Memory B cell (primary cell): ENCODE data around the gene C2CD2.

Experiments used
- ATAC-seq: fragments of 150-1000 bp; cut with Tn5 transposase; 2 replicates; pipeline ENCODE4 v1.10.0; 2021; ENCODE audit warnings: low read depth, mild to moderate bottlenecking, moderate library complexity
- DNase-seq, 2 donors: peaks; one replicate each; pipeline ENCODE4 v3.0.0; 2022; ENCODE audit warnings: low spot score in 2 of 2
- H3K27ac Mint-ChIP-seq: one replicate; pipeline ENCODE4 v1.8.0; 2022; ENCODE audit warnings: mild to moderate bottlenecking, moderate library complexity, mixed read lengths
- H3K27me3 Mint-ChIP-seq: one replicate; pipeline ENCODE4 v1.8.0; 2022; ENCODE audit warnings: mixed read lengths
- H3K36me3 Mint-ChIP-seq: one replicate; pipeline ENCODE4 v1.8.0; 2022; ENCODE audit warnings: mild to moderate bottlenecking, mixed read lengths
- H3K4me1 Mint-ChIP-seq: one replicate; pipeline ENCODE4 v1.8.0; 2022; ENCODE audit warnings: mixed read lengths
- H3K4me3 Mint-ChIP-seq: one replicate; pipeline ENCODE4 v1.8.0; 2022; ENCODE audit warnings: mild to moderate bottlenecking, moderate library complexity, mixed read lengths
- H3K9me3 Mint-ChIP-seq: one replicate; pipeline ENCODE4 v1.8.0; 2022; ENCODE audit warnings: mixed read lengths

C2CD2 gene

GRCh38 chr21:41895643-41896493 lies 58.0 kb downstream of the C2CD2 start:
- ATAC-seq (peak; percentile 92), DNase-seq (peak in 1 of 2 donors; percentile 11)
- no peaks in the 10 kb centered on the region for H3K9me3 Mint-ChIP-seq
- H3K36me3 Mint-ChIP-seq: peaks cover 9% of the 10 kb centered on the region
- no peak overlapping the region for H3K27ac Mint-ChIP-seq
- peak overlapping the region; percentile 2 for H3K4me3 Mint-ChIP-seq
- H3K27me3 Mint-ChIP-seq: no peaks in the 10 kb centered on the region
- H3K4me1 Mint-ChIP-seq: peaks cover 4% of the 10 kb centered on the region

- H3K4me3 Mint-ChIP-seq: no peak overlapping the region
- H3K4me1 Mint-ChIP-seq: peaks cover 4% of the 10 kb centered on the region
- DNase-seq: no peak
- no peaks in the 10 kb centered on the region for H3K27me3 Mint-ChIP-seq
- peaks cover 9% of the 10 kb centered on the region for H3K36me3 Mint-ChIP-seq
- no peak overlapping the region for H3K27ac Mint-ChIP-seq
- ATAC-seq: no peak
- H3K9me3 Mint-ChIP-seq: no peaks in the 10 kb centered on the region
These were observed 58.8 kb downstream of the C2CD2 start for GRCh38 chr21:41894922-41895557.

- H3K4me3 Mint-ChIP-seq: no peak overlapping the region
- H3K36me3 Mint-ChIP-seq: peaks cover 9% of the 10 kb centered on the region
- H3K27me3 Mint-ChIP-seq: no peaks in the 10 kb centered on the region
- H3K4me1 Mint-ChIP-seq: peaks cover 4% of the 10 kb centered on the region
- H3K9me3 Mint-ChIP-seq: no peaks in the 10 kb centered on the region
- H3K27ac Mint-ChIP-seq: no peak overlapping the region
- DNase-seq (no peak), ATAC-seq (no peak)
These were observed 59.3 kb downstream of the C2CD2 start for GRCh38 chr21:41894511-41894910.

- no peaks in the 10 kb centered on the region for H3K27me3 Mint-ChIP-seq
- peaks cover 6% of the 10 kb centered on the region for H3K36me3 Mint-ChIP-seq
- no peak for ATAC-seq
- peaks cover 4% of the 10 kb centered on the region for H3K4me1 Mint-ChIP-seq
- DNase-seq: no peak
- no peaks in the 10 kb centered on the region for H3K9me3 Mint-ChIP-seq
- H3K4me3 Mint-ChIP-seq: no peak overlapping the region
- no peak overlapping the region for H3K27ac Mint-ChIP-seq
These were observed 61.1 kb downstream of the C2CD2 start for GRCh38 chr21:41892726-41893125.

GRCh38 chr21:41891132-41891531 lies 62.7 kb downstream of the C2CD2 start:
- no peak for DNase-seq
- peaks cover 4% of the 10 kb centered on the region for H3K36me3 Mint-ChIP-seq
- peaks cover 4% of the 10 kb centered on the region for H3K4me1 Mint-ChIP-seq
- H3K9me3 Mint-ChIP-seq: no peaks in the 10 kb centered on the region
- H3K27me3 Mint-ChIP-seq: no peaks in the 10 kb centered on the region
- H3K4me3 Mint-ChIP-seq: no peak overlapping the region
- no peak for ATAC-seq
- no peak overlapping the region for H3K27ac Mint-ChIP-seq

GRCh38 chr21:41890355-41890754 lies 63.5 kb downstream of the C2CD2 start:
- peaks cover 4% of the 10 kb centered on the region for H3K36me3 Mint-ChIP-seq
- no peak overlapping the region for H3K4me3 Mint-ChIP-seq
- ATAC-seq: no peak
- no peak overlapping the region for H3K27ac Mint-ChIP-seq
- H3K9me3 Mint-ChIP-seq: no peaks in the 10 kb centered on the region
- no peaks in the 10 kb centered on the region for H3K27me3 Mint-ChIP-seq
- DNase-seq: no peak
- H3K4me1 Mint-ChIP-seq: peaks cover 2% of the 10 kb centered on the region

- H3K4me1 Mint-ChIP-seq: peaks cover 3% of the 10 kb centered on the region
- H3K27me3 Mint-ChIP-seq: no peaks in the 10 kb centered on the region
- ATAC-seq (no peak), DNase-seq (no peak)
- H3K9me3 Mint-ChIP-seq: no peaks in the 10 kb centered on the region
- H3K4me3 Mint-ChIP-seq: no peak overlapping the region
- peaks cover 4% of the 10 kb centered on the region for H3K36me3 Mint-ChIP-seq
- no peak overlapping the region for H3K27ac Mint-ChIP-seq
These were observed 65.0 kb downstream of the C2CD2 start for GRCh38 chr21:41888749-41889376.

- Mint-ChIP-seq H3K27ac (no peak overlapping the region), H3K4me3 (no peak overlapping the region)
- ATAC-seq: no peak
These were observed 66.2 kb downstream of the C2CD2 start for GRCh38 chr21:41887667-41888066.

GRCh38 chr21:41886328-41886727 lies 67.5 kb downstream of the C2CD2 start:
- no peak overlapping the region for H3K4me3 Mint-ChIP-seq

More at GRCh38 chr21:41887667-41888066, 66.2 kb downstream of the C2CD2 start:
- Mint-ChIP-seq H3K4me1 (peaks cover 3% of the 10 kb centered on the region), H3K36me3 (peaks cover 4% of the 10 kb centered on the region), H3K27me3 (no peaks in the 10 kb centered on the region), H3K9me3 (no peaks in the 10 kb centered on the region)
- DNase-seq: no peak

GRCh38 chr21:41885341-41886024 lies 68.3 kb downstream of the C2CD2 start:
- H3K4me1 Mint-ChIP-seq: peaks cover 3% of the 10 kb centered on the region
- H3K27ac Mint-ChIP-seq: no peak overlapping the region
- ATAC-seq (no peak), DNase-seq (no peak)
- H3K27me3 Mint-ChIP-seq: no peaks in the 10 kb centered on the region
- no peak overlapping the region for H3K4me3 Mint-ChIP-seq
- H3K36me3 Mint-ChIP-seq: peaks cover 4% of the 10 kb centered on the region
- H3K9me3 Mint-ChIP-seq: no peaks in the 10 kb centered on the region

More at GRCh38 chr21:41886328-41886727, 67.5 kb downstream of the C2CD2 start:
- no peaks in the 10 kb centered on the region for H3K9me3 Mint-ChIP-seq
- DNase-seq: no peak
- H3K27me3 Mint-ChIP-seq: no peaks in the 10 kb centered on the region
- H3K4me1 Mint-ChIP-seq: peaks cover 3% of the 10 kb centered on the region
- no peak overlapping the region for H3K27ac Mint-ChIP-seq
- no peak for ATAC-seq
- peaks cover 4% of the 10 kb centered on the region for H3K36me3 Mint-ChIP-seq

- ATAC-seq (no peak), DNase-seq (no peak)
- Mint-ChIP-seq H3K27me3 (no peaks in the 10 kb centered on the region), H3K4me3 (no peak overlapping the region), H3K27ac (no peak overlapping the region), H3K9me3 (no peaks in the 10 kb centered on the region), H3K4me1 (peaks cover 6% of the 10 kb centered on the region), H3K36me3 (peaks cover 4% of the 10 kb centered on the region)
These were observed 69.3 kb downstream of the C2CD2 start for GRCh38 chr21:41884501-41885030.

GRCh38 chr21:41883582-41883981 lies 70.2 kb downstream of the C2CD2 start:
- ATAC-seq (no peak), DNase-seq (no peak)
- H3K9me3 Mint-ChIP-seq: no peaks in the 10 kb centered on the region

GRCh38 chr21:41881051-41881450 lies 72.8 kb downstream of the C2CD2 start:
- no peaks in the 10 kb centered on the region for H3K27me3 Mint-ChIP-seq

More at GRCh38 chr21:41883582-41883981, 70.2 kb downstream of the C2CD2 start:
- H3K36me3 Mint-ChIP-seq: no peaks in the 10 kb centered on the region
- H3K27me3 Mint-ChIP-seq: no peaks in the 10 kb centered on the region
- H3K4me3 Mint-ChIP-seq: no peak overlapping the region
- H3K27ac Mint-ChIP-seq: no peak overlapping the region
- H3K4me1 Mint-ChIP-seq: peaks cover 6% of the 10 kb centered on the region

More at GRCh38 chr21:41881051-41881450, 72.8 kb downstream of the C2CD2 start:
- Mint-ChIP-seq H3K4me1 (peaks cover 25% of the 10 kb centered on the region), H3K27ac (peak overlapping the region; percentile 5), H3K9me3 (no peaks in the 10 kb centered on the region), H3K36me3 (peaks cover 2% of the 10 kb centered on the region), H3K4me3 (peak overlapping the region; percentile 18)
- no peak for ATAC-seq
- DNase-seq: no peak
